Measurements from ENCODE around the gene MAN1B1. TPM values are rescaled to one million over a fixed set of nuclear protein-coding genes. Genes with fewer than 3 reads are reported as not detected.

MAN1B1 gene
- total RNA-seq, 1 experiment from 2014 or later, result 57.2 TPM

- no TSS peak for BruUV-seq (replicated peaks)
- intact Hi-C loops (cut with micrococcal nuclease; ENCODE audit: unreplicated experiment) (no loop called here), in situ Hi-C loops (cut with HindIII; ENCODE audit: low pct_unique_long_range_greater_than_20kb, low sequenced_read_pairs) (no loop called here)
- H3K4me1 ChIP-seq (ENCODE audit: control insufficient read depth, insufficient read depth, low read length), result no peaks in the 10 kb centered on the region
- ChIA-PET CTCF (no interaction called here), POLR2A (interaction anchor here (0.6 to 0.7 kb wide), 2 partner anchors 87 to 122 kb away, joined by 4 read pairs; partner anchors contain the start of gene TPRN)
- H3K4me3 ChIP-seq (ENCODE audit: low read depth in 2 of 2, low read length in 2 of 2), result peak overlapping the region; percentile 45 to 56
- no peaks in the 10 kb centered on the region for H3K9me3 ChIP-seq (ENCODE audit: control insufficient read depth, insufficient read depth, low read depth, low read length)
- H3K27me3 ChIP-seq (ENCODE audit: control insufficient read depth, insufficient read depth, low read length), result no peaks in the 10 kb centered on the region
- ATAC-seq (peak; percentile 38), DNase-seq (ENCODE audit: low read depth, low spot score) (no peak)
- no peaks in the 10 kb centered on the region for H3K36me3 ChIP-seq (ENCODE audit: control insufficient read depth, insufficient read depth, low read length)
- no peak overlapping the region for H3K27ac ChIP-seq (ENCODE audit: low read length)
- TF ChIP-seq REST (IDR thresholded peaks at IDR 0.05; ENCODE audit: insufficient read depth in 1 of 2, low read depth in 2 of 2, low read length in 1 of 2) (no peak), POLR2AphosphoS5 (IDR thresholded peaks at IDR 0.05; ENCODE audit: low read depth, low read length) (no peak), TCF7L2 (IDR thresholded peaks at IDR 0.05; ENCODE audit: low read depth, low read length) (no peak), SIN3A (IDR thresholded peaks at IDR 0.05; ENCODE audit: borderline replicate concordance, insufficient read depth, low read depth, low read length) (no peak)
- TF ChIP-seq, protein P1, sequence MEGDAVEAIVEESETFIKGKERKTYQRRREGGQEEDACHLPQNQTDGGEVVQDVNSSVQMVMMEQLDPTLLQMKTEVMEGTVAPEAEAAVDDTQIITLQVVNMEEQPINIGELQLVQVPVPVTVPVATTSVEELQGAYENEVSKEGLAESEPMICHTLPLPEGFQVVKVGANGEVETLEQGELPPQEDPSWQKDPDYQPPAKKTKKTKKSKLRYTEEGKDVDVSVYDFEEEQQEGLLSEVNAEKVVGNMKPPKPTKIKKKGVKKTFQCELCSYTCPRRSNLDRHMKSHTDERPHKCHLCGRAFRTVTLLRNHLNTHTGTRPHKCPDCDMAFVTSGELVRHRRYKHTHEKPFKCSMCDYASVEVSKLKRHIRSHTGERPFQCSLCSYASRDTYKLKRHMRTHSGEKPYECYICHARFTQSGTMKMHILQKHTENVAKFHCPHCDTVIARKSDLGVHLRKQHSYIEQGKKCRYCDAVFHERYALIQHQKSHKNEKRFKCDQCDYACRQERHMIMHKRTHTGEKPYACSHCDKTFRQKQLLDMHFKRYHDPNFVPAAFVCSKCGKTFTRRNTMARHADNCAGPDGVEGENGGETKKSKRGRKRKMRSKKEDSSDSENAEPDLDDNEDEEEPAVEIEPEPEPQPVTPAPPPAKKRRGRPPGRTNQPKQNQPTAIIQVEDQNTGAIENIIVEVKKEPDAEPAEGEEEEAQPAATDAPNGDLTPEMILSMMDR (IDR thresholded peaks at IDR 0.05), result no peak
Observed at GRCh38 chr9:137114220-137114612, 27.4 kb downstream of the MAN1B1 start.

DNA sequence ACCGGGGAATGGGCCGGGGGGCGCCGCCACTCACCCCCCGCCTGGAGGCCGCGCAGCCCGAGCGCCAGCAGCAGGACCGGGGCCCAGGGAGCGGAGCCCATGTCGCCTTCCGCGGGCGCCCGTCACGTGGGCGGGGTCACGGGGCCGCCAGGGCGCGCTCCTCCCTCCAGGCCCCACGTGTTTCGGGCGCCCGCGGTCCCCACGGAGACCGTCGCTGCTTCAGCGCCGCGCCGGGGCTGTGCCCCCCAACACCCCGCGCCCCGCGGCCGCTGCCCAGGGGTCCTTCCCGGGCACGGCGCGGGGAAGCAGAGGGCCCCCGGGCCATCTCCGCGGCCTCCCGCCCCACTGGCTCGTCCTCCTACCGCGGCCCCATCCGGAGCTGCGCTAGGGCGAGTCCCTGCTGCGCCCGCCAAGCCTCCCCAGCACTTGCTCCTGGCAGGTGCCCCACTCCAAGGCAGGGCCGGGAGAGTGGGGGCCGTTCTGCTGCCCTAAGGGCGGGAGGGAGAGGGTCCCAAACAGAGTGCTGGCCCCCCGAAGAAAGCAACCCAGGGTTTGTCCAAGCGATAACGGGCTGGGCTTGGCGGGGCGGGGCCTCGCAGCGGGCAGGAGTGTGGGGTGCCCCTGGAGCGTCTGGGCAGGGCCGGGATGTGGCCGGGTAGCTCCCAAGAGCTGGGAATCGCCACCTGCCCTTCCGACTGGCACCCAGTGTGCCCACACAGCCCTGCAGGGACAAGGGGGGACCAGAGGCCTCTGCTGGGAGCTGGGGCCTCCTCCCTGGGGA lies 28.0 kb downstream of the MAN1B1 start, which contains the start of gene DPP7:
Gene DPP7 (minus strand): TSS at position 121 of the 781 bp plus-strand sequence. CDS start 20 bp downstream, at position 101.
- no peaks in the 10 kb centered on the region for H3K4me1 ChIP-seq (ENCODE audit: control insufficient read depth, insufficient read depth, low read length)
- ATAC-seq (peak; percentile 89), DNase-seq (ENCODE audit: low read depth, low spot score) (no peak)
- TF ChIP-seq POLR2AphosphoS5 (IDR thresholded peaks at IDR 0.05; ENCODE audit: low read depth, low read length), result peak; percentile 49; the same call in 1 of the 2 replicates
- TF ChIP-seq SIN3A (IDR thresholded peaks at IDR 0.05; ENCODE audit: borderline replicate concordance, insufficient read depth, low read depth, low read length), result no peak
- H3K9me3 ChIP-seq (ENCODE audit: control insufficient read depth, insufficient read depth, low read depth, low read length), result no peaks in the 10 kb centered on the region
- H3K36me3 ChIP-seq (ENCODE audit: control insufficient read depth, insufficient read depth, low read length), result no peaks in the 10 kb centered on the region
- POLR2A ChIA-PET, result interaction anchor here (0.6 to 0.7 kb wide), 2 partner anchors 86 to 122 kb away, joined by 4 read pairs; partner anchors contain the start of gene TPRN
- intact Hi-C loops (cut with micrococcal nuclease; ENCODE audit: unreplicated experiment) (loop anchor here (5.0 kb wide), 1 partner anchor 112 kb away; the partner anchor contains the start of genes CYSRT1 and RNF224), in situ Hi-C loops (cut with HindIII; ENCODE audit: low pct_unique_long_range_greater_than_20kb, low sequenced_read_pairs) (no loop called here)
- BruUV-seq (replicated peaks), result no TSS peak
- H3K4me3 ChIP-seq (ENCODE audit: low read depth in 2 of 2, low read length in 2 of 2), result peak within 1 kb of the TSS; percentile 45 to 56
- peak within 1 kb of the TSS; percentile 61; the same call in 1 of the 2 replicates for H3K27ac ChIP-seq (ENCODE audit: low read length)
- no peaks in the 10 kb centered on the region for H3K27me3 ChIP-seq (ENCODE audit: control insufficient read depth, insufficient read depth, low read length)
- CTCF ChIA-PET, result interaction anchor here (0.5 to 0.8 kb wide), 3 partner anchors 61 to 121 kb away, joined by 3 to 4 read pairs (median 4); no protein-coding TSS in a partner anchor
